Occipital lobe (tissue), 2 donors: ENCODE data around the gene SCRN3. TPM values are rescaled to one million over a fixed set of nuclear protein-coding genes. Genes with fewer than 3 reads are reported as not detected.
"Not testable (repeated sequence)": the region's sequence is repeated elsewhere in the genome, so short reads cannot be mapped to it uniquely, and the experiment has no call there.

Source experiments
- DNase-seq: peaks from one replicate; lab custom pipeline; 2025; lab: John Stamatoyannopoulos, UW
- total RNA-seq: library from RNA; depleted of rRNA; stranded (reverse); fragments of >200 nt; gene quantifications from one replicate; pipeline ENCODE4 v1.2.3, GENCODE V29; 2014

Gene SCRN3
- total RNA-seq, 1 donor from 2014 or later = 54.0 TPM

DNA sequence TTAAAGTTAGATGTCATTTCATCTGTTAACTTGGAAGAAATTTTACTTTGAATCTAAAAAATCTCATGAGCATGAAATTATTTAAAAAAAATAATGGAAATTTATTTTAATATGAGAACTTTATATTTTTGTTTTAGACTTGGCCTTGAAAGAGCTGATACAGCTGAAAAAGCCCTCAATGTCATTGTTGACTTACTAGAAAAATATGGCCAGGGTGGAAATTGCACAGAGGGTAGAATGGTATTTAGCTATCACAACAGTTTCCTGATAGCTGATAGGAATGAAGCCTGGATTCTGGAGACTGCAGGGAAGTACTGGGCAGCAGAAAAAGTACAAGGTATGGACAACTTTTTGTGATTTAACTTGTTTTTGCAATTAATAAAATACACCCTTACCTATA lies 5.3 kb downstream of the SCRN3 start:
- DNase-seq = no peak

DNA sequence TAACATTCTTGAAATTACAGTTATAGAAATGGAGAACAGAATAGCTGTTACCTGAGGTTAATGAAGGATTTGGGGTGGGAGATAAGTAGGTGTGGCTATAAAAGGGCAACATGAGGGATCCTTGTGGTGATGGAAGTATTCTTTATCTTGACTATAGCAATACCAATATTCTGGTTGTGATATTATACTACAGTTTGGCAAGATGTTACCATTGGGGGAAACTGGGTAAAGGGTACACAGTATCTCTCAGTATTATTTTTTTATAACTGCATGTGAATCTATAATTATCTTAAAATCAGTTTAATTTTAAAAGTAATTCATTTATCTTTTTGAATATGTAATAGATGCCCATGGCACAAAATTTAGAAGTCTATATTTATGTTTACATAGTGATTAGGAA lies 8.1 kb downstream of the SCRN3 start:
- DNase-seq = no peak

- not testable (repeated sequence) for DNase-seq
Measured at GRCh38 chr2:174410039-174410438, 14.5 kb downstream of the SCRN3 start.

- DNase-seq = no peak
Measured at GRCh38 chr2:174412256-174412655, 16.7 kb downstream of the SCRN3 start.

- no peak for DNase-seq
Measured at GRCh38 chr2:174428214-174428613, 32.7 kb downstream of the SCRN3 start.

DNA sequence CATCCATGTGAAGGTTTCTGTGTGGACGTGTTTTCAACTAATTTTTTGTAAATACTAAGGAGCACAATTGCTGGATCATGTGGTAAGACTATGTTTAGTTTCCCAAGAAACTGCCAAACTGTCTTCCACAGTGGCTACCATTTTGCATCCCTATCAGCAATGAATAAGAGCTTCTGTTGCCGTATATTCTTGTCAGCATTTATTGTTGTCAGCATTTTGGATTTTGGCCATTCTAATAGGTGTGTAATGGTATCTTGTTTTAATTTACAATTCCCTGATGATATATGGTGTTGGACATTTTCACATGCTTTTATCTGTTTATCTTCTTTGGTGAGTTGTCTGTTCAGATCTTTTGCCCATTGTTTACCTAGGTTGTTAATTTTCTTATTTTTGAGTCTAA lies 34.5 kb downstream of the SCRN3 start:
- no peak for DNase-seq

GRCh38 chr2:174431902-174432301 lies 36.4 kb downstream of the SCRN3 start:
- no peak for DNase-seq

GRCh38 chr2:174436351-174436750 lies 40.8 kb downstream of the SCRN3 start:
- no peak for DNase-seq

DNA sequence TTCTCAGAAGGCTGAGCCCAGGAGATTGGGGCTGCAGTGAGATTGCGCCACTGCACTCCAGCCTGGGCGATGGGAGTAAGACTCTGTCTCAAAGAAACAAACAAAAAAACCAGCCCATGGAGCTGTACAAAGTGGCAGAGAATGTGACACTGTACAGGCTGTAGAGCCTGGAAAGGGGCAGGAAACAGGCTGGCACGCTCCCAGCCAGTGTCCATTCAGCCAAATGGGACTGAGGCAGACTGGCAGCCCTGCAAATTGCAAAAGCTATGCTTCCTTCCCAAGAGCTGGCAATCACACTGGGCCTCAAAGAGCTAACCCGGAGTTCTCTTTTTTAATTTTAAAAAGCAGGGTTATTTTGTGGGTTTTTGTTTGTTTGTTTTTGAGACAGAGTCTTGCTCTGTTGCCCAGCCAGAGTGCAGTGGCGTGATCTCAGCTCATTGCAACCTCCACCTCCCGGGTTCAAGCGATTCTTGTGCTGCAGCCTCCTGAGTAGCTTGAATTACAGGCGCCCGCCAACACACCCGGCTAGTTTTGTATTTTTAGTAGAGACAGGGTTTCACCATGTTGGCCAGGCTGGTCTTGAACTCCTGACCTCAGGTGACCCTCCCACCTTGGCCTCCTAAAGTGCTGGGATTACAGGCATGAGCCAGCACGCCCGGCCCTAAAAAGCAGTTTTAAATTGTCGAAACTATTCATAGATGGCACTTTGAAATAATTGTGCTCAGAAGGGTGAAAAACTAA lies 42.8 kb downstream of the SCRN3 start:
- DNase-seq = peak; percentile 68

GRCh38 chr2:174439323-174439722 lies 43.8 kb downstream of the SCRN3 start:
- no peak for DNase-seq

DNA sequence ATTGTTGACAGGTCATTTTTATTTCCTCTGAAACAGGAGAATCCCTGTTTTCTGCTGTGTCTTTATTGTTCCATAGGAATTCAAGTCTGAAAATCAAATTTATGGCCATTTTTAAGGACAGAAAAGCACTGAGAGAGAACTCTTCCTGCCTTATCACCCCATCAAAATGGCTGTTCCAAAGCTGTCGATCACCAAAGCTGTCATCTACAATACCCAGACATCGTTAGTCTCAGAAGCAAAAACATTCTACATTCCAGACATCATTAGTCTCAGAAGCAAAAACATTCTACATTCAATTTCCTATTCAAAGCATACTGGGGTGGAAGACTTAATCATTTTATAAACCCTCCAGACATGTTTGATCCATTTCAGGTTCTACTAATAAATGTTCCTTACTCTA lies 44.4 kb downstream of the SCRN3 start:
- DNase-seq = no peak

- no peak for DNase-seq
Measured at GRCh38 chr2:174442546-174443510, 47.3 kb downstream of the SCRN3 start.

DNA sequence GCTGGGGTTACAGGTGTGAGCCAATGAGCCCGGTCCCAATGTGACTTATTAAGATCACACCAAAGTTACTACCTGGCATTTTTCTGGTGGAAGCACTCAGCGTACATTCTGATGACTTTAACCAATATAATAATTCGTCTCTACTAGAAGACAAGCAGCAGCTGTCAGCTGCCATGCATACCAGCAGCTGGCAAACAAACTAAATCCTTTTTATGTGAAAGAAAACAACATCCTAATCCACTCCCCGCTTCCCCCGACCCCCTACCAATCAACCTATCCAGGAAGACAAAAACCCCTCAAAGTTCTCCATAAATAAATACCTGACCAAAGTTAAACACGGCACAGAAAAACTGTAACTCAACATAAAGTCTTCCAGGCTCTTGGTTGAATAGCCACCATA lies 49.2 kb downstream of the SCRN3 start:
- DNase-seq = no peak

DNA sequence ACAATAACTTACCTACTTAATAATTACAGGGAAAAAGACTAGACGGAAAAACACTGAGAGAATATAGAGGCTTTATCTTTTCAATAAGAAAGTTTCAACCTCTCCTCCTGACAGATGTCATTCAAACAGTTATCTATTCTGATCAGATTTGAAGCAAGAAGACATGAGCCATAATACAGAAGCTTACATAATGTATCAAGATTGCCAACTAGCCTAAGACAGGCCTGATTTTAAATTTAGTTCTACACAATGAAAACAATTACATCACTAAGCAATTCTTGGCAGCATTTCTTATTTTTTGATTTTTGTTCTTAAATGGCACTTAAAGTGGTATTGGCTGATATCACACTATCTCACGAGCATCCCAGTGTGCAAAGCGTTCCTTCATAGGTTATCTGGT lies 49.7 kb downstream of the SCRN3 start:
- no peak for DNase-seq

DNA sequence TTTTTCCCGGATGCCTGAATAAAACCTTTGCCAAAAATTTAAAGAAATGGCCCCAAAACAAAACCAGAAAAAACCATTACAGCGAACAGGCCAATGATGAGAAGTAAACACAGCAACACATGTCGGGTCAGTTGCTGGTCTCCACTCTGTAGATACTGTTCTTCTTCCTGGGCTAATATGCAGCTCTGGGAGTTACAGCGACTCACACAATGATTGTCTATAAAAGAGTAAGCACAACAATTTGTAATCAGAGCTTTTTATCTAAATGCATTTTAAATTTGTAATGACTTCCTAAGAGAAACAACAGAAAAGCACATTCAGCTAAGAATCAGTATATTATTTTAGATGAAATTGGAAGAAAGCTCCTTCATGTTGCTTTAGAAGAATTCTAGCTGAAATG lies 51.0 kb downstream of the SCRN3 start:
- DNase-seq = no peak

DNA sequence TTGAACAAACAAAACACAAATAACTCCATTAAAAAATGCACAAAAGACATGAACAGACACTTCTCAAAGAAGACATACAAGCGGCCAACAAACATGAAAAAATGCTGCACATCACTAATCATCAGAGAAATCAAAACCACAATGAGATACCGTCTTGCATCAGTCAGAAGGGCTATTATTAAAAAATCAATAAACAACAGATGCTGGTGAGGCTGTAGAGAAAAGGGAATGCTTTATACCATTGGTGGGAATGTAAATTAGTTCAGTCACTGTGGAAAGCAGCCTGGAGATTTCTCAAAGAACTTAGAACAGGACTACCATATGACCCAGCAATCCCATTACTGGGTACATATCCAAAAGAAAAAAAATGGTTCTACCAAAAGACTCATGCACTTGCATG lies 53.5 kb downstream of the SCRN3 start:
- DNase-seq = no peak

DNA sequence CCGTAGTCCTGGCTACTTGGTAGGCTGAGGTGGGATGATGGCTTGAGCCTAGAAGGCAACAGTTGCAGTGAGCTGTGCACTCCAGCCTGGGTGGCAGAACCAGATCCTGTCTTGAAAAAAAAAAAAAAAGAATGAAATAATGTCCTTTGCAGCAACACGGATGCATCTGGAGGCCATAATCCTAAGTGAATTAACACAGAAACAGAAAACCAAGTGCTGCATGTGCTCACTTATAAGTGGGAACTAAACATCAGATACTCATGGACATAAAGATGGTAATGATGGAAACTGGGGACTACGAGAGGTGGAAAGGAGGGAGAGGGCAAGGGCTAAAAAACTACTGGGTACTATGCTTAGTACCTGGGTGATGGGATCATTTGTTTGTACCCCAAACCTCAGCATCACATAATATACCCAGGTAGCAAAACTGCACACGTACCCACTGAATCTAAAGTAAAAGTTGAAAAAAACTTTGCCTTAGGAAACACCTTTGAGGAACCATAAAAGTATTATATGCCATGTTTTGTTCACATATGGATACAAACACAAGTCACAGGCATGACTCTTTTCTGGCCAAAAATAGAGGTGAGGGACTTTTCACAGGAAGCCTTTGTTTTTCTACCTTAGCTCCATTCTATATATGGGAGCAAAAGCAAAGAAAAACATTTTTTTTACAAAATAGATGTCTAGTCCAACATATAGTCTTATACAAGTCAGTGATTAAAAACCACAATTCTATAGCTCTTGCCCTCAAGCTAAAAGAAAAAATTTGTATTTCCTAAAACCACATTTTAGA lies 54.7 kb downstream of the SCRN3 start:
- DNase-seq = no peak

GRCh38 chr2:174454566-174454965 lies 59.0 kb downstream of the SCRN3 start:
- no peak for DNase-seq

GRCh38 chr2:174461221-174461620 lies 65.7 kb downstream of the SCRN3 start:
- DNase-seq = no peak

- DNase-seq = no peak
Measured at GRCh38 chr2:174465327-174465726, 69.8 kb downstream of the SCRN3 start.

DNA sequence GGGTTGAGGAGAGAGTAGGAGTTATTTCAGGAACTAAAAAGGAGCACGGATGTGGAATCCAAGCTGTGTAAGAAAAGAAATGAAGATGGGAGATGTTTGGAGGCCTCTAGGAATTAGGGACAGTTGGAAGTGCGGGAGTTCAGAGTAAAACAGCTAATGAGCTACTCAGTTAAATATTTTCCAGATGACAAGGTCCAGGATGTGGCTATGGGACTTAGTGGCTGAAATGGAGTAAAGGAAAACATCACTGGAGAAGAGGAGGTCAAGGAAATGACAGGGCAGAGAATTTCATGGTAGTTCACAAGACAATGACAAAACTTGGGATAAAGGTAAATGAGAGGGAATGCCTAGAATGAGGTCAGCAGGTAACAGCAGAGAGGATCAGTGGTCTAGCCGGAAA lies 78.3 kb downstream of the SCRN3 start:
- DNase-seq = no peak

- no peak for DNase-seq
Measured at GRCh38 chr2:174477759-174478158, 82.2 kb downstream of the SCRN3 start.
